ENCODE data around the gene PYGM. TPM values are rescaled to one million over a fixed set of nuclear protein-coding genes. Genes with fewer than 3 reads are reported as not detected.

The PYGM gene
- total RNA-seq, 1 donor from 2014 or later = 0.26 TPM

DNA sequence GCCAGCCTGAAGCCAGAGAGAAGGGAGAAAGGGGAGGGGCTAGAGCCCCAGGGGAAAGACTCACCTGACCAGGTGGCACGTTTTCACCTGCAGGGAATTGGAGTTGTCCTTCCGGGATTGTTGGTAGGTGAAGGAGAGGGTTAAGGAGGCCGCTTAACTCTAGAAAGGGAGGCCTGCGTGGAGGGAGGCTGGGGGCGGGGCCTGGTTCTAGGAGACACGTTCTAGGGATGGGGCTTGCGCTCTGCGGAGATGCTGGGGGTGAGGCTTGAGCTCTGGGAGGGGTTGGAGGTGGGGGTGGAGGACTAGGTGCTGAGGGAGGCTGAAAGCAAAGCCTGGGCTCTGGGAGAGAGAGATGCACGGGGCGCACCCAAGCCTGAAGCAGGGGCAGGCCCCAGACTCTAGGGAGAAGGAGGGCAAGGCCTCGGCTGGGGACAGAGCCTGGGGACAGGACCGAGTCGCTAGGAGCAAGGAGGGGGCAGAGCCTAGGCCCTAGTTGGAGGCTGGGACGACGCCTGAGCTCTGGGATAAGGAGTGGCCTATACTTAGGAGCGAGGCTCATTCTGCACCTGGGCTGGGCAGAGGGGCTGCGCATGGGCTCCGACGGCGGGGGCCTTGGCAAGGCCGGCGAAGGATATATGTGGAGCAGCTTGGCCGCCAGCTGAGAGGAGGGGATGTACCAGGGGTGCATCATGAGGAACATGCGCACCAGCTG, 18.2 kb downstream of the PYGM start:
- DNase-seq (ENCODE audit: low read depth) (no peak), FAIRE-seq (no peak)
- no peaks in the 10 kb centered on the region for H3K36me3 ChIP-seq (ENCODE audit: control insufficient read depth, insufficient read depth, low read length)
- H3K27me3 ChIP-seq (ENCODE audit: control insufficient read depth, insufficient read depth, low read length) = peaks cover 43% of the 10 kb centered on the region
- TF ChIP-seq, protein P1, sequence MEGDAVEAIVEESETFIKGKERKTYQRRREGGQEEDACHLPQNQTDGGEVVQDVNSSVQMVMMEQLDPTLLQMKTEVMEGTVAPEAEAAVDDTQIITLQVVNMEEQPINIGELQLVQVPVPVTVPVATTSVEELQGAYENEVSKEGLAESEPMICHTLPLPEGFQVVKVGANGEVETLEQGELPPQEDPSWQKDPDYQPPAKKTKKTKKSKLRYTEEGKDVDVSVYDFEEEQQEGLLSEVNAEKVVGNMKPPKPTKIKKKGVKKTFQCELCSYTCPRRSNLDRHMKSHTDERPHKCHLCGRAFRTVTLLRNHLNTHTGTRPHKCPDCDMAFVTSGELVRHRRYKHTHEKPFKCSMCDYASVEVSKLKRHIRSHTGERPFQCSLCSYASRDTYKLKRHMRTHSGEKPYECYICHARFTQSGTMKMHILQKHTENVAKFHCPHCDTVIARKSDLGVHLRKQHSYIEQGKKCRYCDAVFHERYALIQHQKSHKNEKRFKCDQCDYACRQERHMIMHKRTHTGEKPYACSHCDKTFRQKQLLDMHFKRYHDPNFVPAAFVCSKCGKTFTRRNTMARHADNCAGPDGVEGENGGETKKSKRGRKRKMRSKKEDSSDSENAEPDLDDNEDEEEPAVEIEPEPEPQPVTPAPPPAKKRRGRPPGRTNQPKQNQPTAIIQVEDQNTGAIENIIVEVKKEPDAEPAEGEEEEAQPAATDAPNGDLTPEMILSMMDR (IDR thresholded peaks at IDR 0.05; ENCODE audit: insufficient read depth, low read length, severe bottlenecking) = no peak
- H3K4me3 ChIP-seq (ENCODE audit: low read depth, low read length) = no peak overlapping the region

DNA sequence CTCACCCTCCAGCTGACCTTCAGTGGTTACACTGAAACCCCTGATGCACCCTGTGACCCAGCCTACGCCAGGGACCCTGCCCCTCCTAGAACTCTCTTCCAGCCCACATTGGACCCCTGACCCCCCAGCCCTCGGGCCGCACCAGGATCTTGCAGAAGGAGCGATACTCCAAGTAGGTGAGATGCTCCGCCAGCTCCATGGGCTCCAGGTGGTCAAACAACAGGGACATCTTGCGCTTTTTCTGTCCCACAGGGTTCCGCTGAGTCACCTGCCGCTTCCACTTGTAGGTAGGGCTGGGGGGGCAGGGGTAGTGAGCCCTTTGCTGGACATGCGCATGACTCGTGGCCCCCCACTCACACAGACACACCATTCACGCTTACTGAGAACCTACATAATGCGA, 19.9 kb downstream of the PYGM start:
- TF ChIP-seq, protein P1 (IDR thresholded peaks at IDR 0.05; ENCODE audit: insufficient read depth, low read length, severe bottlenecking) = no peak
- FAIRE-seq = no peak
- no peak for DNase-seq (ENCODE audit: low read depth)
- Histone ChIP-seq H3K27me3 (ENCODE audit: control insufficient read depth, insufficient read depth, low read length) (peaks cover 35% of the 10 kb centered on the region), H3K4me3 (ENCODE audit: low read depth, low read length) (no peak overlapping the region), H3K36me3 (ENCODE audit: control insufficient read depth, insufficient read depth, low read length) (no peaks in the 10 kb centered on the region)

DNA sequence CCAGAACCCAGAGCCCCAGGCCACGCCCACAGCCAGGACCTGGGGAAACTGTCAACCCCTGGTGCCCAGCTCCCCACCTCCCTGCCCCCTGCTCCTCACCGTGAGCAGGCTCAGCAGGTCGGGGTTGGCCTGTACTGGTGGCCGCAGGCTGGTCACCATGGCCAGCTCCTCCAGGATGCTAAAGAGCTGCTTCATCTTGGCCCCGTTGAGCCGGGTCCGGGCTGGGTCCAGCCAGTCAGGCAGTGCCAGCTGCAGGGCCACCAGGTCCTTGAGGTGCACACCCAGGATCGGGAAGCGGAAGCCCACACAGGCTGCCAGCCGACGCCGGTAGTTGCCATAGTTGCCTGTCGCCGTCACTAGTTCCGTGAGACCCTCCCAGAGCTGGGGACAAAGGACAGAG, 23.1 kb downstream of the PYGM start:
- TF ChIP-seq, protein P1 (IDR thresholded peaks at IDR 0.05; ENCODE audit: insufficient read depth, low read length, severe bottlenecking) = no peak
- Histone ChIP-seq H3K27me3 (ENCODE audit: control insufficient read depth, insufficient read depth, low read length) (peaks cover 12% of the 10 kb centered on the region), H3K36me3 (ENCODE audit: control insufficient read depth, insufficient read depth, low read length) (no peaks in the 10 kb centered on the region), H3K4me3 (ENCODE audit: low read depth, low read length) (no peak overlapping the region)
- DNase-seq (ENCODE audit: low read depth) = no peak
- FAIRE-seq = no peak

DNA sequence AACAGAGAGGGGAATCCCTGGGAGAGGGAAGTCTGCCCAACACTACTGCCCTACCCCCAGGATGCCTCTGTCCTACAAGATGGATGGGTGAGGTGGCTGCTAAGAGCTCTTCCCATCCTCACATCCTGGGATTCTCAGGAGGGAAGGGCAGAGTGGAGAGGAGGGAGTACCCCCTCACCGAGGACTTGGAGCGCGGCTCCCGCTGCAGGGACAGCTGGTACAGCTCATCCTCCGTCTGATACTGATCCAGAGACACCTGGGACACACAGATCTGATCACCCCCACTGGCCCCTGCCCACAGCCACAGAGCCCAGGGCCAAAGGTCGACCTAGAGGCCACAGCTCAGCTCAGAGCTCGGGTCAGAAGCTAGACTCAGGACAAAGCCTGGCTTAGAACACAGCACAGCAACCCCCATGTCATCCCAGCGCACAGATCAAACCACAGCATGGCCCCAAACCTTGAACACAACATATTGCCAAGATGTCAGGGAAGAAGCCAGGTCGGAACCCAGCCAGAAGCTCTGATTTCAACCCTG, 24.0 kb downstream of the PYGM start:
- Histone ChIP-seq H3K4me3 (ENCODE audit: low read depth, low read length) (no peak overlapping the region), H3K27me3 (ENCODE audit: control insufficient read depth, insufficient read depth, low read length) (peaks cover 7% of the 10 kb centered on the region), H3K36me3 (ENCODE audit: control insufficient read depth, insufficient read depth, low read length) (no peaks in the 10 kb centered on the region)
- TF ChIP-seq, protein P1 (IDR thresholded peaks at IDR 0.05; ENCODE audit: insufficient read depth, low read length, severe bottlenecking) = no peak
- no peak for DNase-seq (ENCODE audit: low read depth)
- FAIRE-seq = no peak

DNA sequence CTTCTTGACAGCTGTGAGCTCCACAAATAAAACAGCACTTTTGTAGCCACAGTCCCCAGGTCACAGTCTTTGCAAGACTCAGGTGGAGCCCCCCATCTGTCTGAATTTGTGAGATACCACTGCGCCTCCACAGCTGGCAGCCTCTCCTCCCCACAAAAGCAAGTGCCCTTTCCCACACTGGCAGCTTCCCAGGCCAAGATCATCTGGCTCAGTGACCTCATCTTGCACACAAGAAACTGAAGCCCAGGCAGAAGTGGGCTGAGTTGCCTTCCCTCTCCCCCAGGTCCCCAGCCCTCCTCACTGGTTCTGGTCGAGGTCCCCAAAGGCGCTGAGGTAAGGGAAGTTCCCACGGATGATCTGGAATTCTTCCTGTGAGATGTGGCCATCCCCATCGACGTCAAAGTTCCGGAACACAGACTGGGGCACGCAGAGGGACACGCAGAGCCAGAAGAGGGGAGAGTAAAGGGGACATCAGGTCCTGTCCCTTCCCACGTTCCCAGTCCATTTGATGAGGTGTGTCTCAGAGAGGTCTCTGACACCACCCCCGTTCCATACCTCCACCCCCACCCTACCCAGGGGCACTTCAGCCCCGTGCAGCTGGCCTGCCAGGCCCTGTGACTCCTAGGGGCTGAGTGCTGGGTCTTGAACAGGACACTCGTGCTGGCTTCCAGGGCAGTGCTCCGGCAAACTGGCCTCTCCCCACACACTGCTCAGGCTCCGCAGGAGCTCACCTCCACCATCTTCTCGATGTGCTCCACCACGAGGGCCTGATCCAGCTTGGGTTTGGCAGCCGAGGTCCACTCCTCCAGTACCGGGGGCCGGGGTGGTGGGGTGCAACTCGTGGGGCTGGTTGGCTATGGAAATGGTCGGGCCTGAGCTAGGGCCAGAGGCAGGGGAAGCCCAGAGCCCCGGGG, 24.7 kb downstream of the PYGM start:
- FAIRE-seq (peak; percentile 36), DNase-seq (ENCODE audit: low read depth) (no peak)
- H3K36me3 ChIP-seq (ENCODE audit: control insufficient read depth, insufficient read depth, low read length) = no peaks in the 10 kb centered on the region
- peaks cover 7% of the 10 kb centered on the region for H3K27me3 ChIP-seq (ENCODE audit: control insufficient read depth, insufficient read depth, low read length)
- H3K4me3 ChIP-seq (ENCODE audit: low read depth, low read length) = no peak overlapping the region
- TF ChIP-seq, protein P1 (IDR thresholded peaks at IDR 0.05; ENCODE audit: insufficient read depth, low read length, severe bottlenecking) = no peak
